ENCODE results near the gene DNAH17. TPM values are rescaled to one million over a fixed set of nuclear protein-coding genes. Genes with fewer than 3 reads are reported as not detected.

DNAH17 gene
- polyA plus RNA-seq, 1 experiment = not detected

- no peak for TF ChIP-seq CTCF (IDR thresholded peaks at IDR 0.05; ENCODE audit: insufficient read depth, low read depth, low read length)
- no peak for DNase-seq (ENCODE audit: low read depth)
- ChIA-PET CTCF (interaction anchor here (0.9 kb wide), 1 partner anchor 13 kb away, joined by 5 read pairs; no protein-coding TSS in a partner anchor), POLR2A (no interaction called here)
- H3K27me3 ChIP-seq (ENCODE audit: control insufficient read depth, insufficient read depth, low read length) = peaks cover 6% of the 10 kb centered on the region; the same call in 1 of the 2 replicates
- peaks cover 1% of the 10 kb centered on the region for H3K36me3 ChIP-seq (ENCODE audit: control insufficient read depth, insufficient read depth, low read length)
- no peak overlapping the region for H3K4me3 ChIP-seq (ENCODE audit: low read depth, low read length)
Observed at GRCh38 chr17:78434455-78435329, 142.5 kb downstream of the DNAH17 start.

GRCh38 chr17:78433780-78434335 is 143.3 kb downstream of the DNAH17 start:
- ChIA-PET POLR2A (no interaction called here), CTCF (interaction anchor here (1.7 kb wide), 1 partner anchor 12 kb away, joined by 5 read pairs; no protein-coding TSS in a partner anchor)
- Histone ChIP-seq H3K36me3 (ENCODE audit: control insufficient read depth, insufficient read depth, low read length) (peaks cover 6% of the 10 kb centered on the region), H3K27me3 (ENCODE audit: control insufficient read depth, insufficient read depth, low read length) (peaks cover 6% of the 10 kb centered on the region; the same call in 1 of the 2 replicates), H3K4me3 (ENCODE audit: low read depth, low read length) (no peak overlapping the region)
- TF ChIP-seq CTCF (IDR thresholded peaks at IDR 0.05; ENCODE audit: insufficient read depth, low read depth, low read length) = no peak
- DNase-seq (ENCODE audit: low read depth) = no peak

GRCh38 chr17:78433013-78433727 is 144.0 kb downstream of the DNAH17 start:
- POLR2A ChIA-PET = no interaction called here
- DNase-seq (ENCODE audit: low read depth) = no peak
- no peak for TF ChIP-seq CTCF (IDR thresholded peaks at IDR 0.05; ENCODE audit: insufficient read depth, low read depth, low read length)
- no peak overlapping the region for H3K4me3 ChIP-seq (ENCODE audit: low read depth, low read length)
- H3K36me3 ChIP-seq (ENCODE audit: control insufficient read depth, insufficient read depth, low read length) = peaks cover 9% of the 10 kb centered on the region
- H3K27me3 ChIP-seq (ENCODE audit: control insufficient read depth, insufficient read depth, low read length) = peaks cover 6% of the 10 kb centered on the region; the same call in 1 of the 2 replicates
- CTCF ChIA-PET = interaction anchor here (1.5 to 1.7 kb wide), 2 partner anchors 12 to 182 kb away, joined by 3 to 5 read pairs; no protein-coding TSS in a partner anchor

GRCh38 chr17:78432226-78433012 is 144.8 kb downstream of the DNAH17 start:
- ChIA-PET CTCF (interaction anchor here (1.3 to 1.7 kb wide), 3 partner anchors 10 to 181 kb away, joined by 3 to 5 read pairs (median 5); no protein-coding TSS in a partner anchor), POLR2A (no interaction called here)
- peaks cover 6% of the 10 kb centered on the region; the same call in 1 of the 2 replicates for H3K27me3 ChIP-seq (ENCODE audit: control insufficient read depth, insufficient read depth, low read length)
- DNase-seq (ENCODE audit: low read depth) = no peak
- peaks cover 11% of the 10 kb centered on the region for H3K36me3 ChIP-seq (ENCODE audit: control insufficient read depth, insufficient read depth, low read length)
- H3K4me3 ChIP-seq (ENCODE audit: low read depth, low read length) = no peak overlapping the region
- no peak for TF ChIP-seq CTCF (IDR thresholded peaks at IDR 0.05; ENCODE audit: insufficient read depth, low read depth, low read length)
